ENCODE results near the gene PLCG2.
A peak's percentile ranks its signal among the peaks of the same experiment; 100 is the strongest.
"Not testable (repeated sequence)": the region's sequence is repeated elsewhere in the genome, so short reads cannot be mapped to it uniquely, and the experiment has no call there.

PLCG2 gene

DNA sequence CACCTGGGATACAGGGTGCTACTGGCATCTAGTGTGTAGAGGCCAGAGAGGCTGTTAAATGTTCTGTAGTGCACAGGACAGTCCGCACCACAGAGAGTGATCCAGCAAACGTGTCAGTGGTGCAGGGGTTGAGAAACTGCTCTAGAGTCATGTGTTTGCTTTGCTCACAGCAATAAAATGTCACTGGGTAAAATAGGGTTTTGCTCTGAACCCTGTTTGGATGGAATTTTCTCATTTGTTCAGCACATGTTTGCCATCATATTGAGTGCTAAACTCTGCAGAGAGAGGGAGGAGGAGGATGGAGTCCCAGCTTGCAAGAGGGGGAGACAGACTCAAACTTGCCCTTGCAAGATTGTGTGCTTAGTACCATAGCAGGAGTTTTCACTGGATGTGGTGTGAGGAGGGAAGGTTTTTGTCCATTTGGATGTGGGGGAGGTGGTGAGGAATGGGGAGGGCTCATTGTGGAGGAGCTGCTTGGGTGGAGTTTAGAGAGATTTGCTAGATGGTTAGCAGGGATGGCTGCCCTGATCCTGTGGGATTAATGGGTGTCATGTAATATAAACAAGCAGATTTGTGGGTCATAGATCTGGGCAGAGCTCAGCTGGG is 11.8 kb downstream of the PLCG2 start:
- DNase-seq: no peak

GRCh38 chr16:81792828-81793227 is 13.7 kb downstream of the PLCG2 start:
- DNase-seq: no peak

GRCh38 chr16:81795193-81795592 is 16.1 kb downstream of the PLCG2 start:
- no peak for DNase-seq

- peak; percentile 37 for DNase-seq
Observed at GRCh38 chr16:81796035-81796434, 16.9 kb downstream of the PLCG2 start.

- DNase-seq: no peak
Observed at GRCh38 chr16:81796583-81797346, 17.7 kb downstream of the PLCG2 start.

DNA sequence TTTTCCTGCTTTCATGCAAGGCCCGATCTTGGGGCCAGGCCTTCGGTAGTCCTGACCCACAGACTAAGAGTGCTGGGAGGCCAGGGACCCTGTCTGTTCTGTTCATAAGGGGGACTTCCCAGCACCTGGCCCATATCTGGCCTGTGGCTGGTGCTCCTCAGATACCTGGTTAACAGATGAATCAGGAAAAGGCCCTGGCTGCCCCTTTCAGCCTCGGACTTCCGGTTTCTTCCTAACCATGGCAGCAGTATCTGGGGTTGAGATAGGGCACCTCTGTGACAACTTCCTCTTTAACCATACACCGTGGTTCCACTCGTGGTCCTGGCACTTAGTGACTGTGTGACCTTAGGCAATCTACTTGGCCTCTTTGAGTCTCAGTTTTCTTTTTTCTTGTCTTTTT is 18.4 kb downstream of the PLCG2 start:
- DNase-seq: peak; percentile 23

DNA sequence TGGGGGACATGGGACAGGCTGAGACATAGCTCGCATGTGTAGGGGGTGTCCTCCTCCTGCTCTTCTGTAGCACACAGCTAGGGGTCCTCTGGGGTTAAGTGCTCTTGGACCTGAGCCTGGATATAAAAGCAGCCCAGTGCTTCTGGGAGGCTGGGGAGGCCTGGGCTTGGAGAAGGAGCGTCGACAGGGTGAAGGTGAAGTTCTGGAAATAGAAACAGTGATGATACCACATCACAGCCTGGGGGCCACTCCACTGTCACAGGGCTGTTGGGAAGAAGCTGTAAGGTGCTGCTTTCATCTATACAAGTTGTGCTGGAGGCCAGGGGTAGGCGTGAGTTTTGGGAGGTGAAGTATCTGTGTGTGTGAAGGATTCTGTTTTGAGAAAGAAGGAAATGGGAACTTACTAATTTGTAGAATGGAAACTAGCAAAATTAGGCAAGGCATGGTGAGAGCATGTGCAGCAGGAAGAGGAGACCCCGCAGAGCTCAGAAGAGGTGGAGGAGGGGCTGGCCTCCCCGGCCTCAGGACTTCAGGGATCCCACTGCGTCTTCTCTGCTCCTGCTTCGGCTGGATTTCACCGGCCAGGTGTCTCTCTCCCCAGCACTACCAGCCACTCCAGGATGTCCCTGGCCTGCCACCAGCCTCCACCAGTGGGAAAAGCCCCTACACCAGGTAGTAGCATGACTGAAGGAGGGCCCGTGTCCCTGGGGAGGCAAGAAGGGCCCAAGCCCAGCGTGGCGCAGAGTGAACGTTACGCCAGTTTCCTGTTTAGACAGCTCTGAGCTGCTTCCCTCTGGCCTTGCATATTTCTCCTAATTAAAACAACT is 19.4 kb downstream of the PLCG2 start:
- DNase-seq: peak; percentile 29

- DNase-seq: no peak
Observed at GRCh38 chr16:81799138-81799504, 20.0 kb downstream of the PLCG2 start.

- not testable (repeated sequence) for DNase-seq
Observed at GRCh38 chr16:81801724-81802123, 22.6 kb downstream of the PLCG2 start.

DNA sequence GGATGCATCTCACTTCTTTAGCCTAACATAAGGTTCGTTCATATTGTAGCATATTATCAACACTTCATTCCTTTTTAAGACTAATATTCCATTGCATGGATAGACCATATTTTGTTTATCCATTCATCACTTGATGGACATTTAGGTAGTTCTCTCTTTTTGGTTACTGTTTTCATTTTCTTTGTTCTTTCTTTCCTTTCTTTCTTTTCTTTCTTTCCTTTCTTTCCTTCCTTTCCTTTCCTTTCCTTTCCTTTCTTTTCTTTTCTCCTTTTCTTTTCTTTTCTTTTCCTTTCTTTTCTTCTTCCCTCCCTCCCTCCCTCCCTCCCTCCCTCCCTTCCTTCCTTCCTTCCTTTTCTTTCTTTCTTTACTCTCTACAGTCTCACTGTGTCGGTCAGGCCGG is 24.2 kb downstream of the PLCG2 start:
- DNase-seq: no peak

- no peak for DNase-seq
Observed at GRCh38 chr16:81804134-81804610, 25.1 kb downstream of the PLCG2 start.

GRCh38 chr16:81806696-81807095 is 27.6 kb downstream of the PLCG2 start:
- DNase-seq: no peak

DNA sequence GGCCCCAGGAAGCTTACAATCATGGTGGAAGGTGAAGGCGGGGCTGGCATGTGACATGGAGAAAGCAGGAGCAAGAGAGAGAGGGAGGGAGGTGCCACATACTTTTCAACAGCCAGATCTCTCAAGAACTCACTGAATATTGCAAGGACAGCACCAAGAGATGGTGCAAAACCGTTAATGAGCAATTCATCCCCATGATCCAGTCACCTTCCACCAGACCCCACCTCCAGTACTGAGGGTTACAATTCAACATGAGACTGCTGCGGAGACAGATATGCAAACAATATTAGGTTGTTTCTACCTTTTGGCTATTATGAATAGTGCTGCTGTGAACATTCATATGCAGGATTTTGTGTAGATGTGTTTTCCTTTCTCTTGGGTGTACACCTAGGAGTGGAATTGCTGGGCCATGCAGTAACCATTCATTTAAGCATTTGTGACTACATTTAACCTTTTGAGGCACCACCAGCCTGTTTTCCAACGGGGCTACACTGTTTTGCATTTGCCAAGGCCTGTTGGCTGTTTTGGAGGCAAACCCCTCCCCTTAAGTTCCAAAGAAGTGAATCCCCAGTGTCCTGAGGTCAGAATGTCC is 28.8 kb downstream of the PLCG2 start:
- no peak for DNase-seq

GRCh38 chr16:81808933-81809480 is 29.9 kb downstream of the PLCG2 start:
- no peak for DNase-seq

GRCh38 chr16:81809567-81809966 is 30.5 kb downstream of the PLCG2 start:
- no peak for DNase-seq

DNA sequence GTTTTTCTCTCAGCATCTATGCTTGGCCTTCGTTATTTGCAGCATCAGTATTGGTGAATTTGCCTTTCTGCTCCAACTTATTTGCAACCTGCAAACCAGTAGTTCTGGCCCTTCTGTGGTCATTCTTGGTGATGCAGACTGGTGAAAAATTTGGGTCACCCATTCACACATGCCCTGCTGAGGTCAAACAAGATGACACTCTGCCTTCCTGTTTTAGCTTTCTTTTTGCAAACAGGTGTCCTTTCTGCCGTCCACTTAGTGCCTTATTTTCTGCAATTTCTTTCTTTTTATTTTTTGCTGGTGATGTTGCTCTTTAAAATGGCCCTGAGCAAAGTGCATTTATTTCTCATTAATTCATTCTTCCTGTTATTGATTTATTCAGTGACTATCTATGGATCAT is 31.3 kb downstream of the PLCG2 start:
- no peak for DNase-seq

DNA sequence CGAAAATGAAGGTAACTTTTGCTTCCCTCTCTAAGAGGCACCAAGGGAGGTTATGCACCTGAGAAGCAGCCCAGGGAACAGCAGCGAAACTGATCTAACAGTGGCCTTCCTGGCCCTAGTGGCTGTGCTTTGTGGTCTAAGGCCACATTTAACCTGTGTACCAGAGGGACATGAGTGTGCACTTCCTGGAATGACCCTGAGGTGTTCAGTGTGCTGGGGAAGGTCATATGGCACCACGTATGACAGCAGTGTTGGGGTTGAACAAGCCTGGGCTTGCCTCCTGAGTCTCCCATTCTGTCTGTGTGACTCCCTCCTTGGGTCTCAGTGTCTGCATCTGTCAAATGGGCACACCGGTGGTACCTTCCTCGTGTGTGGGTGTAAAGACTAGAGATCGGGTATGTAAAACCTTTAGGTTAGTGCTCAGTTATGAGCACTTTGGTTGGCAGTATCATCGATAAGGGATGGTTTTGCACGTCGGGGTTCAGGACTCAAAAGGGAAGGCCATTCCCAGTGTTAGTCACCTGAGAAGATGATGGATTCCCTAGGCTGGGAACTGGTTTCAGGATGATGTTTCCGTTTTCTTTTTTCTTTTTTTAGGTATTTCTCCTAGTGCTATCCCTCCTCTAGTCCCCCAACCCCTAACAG is 31.9 kb downstream of the PLCG2 start:
- DNase-seq: no peak

GRCh38 chr16:81813648-81814047 is 34.6 kb downstream of the PLCG2 start:
- no peak for DNase-seq

GRCh38 chr16:81814751-81815428 is 35.8 kb downstream of the PLCG2 start:
- no peak for DNase-seq

DNA sequence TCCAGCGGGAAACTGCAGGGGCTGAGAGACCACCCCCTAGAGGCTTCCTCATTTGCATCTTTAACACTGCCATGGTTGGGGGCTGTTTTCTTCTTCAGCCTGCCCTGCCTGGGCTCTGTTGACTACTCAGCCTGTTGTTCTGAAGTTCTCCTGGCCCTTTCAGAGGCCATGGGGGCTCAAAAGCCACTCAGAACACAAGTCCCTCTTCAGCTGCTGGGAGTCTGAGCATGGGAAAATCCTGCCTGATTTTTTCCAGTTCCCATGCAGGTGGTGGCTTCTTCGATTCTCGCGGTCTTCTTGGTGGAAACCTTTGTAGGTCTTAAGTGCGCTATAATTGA is 36.3 kb downstream of the PLCG2 start:
- no peak for DNase-seq

GRCh38 chr16:81816351-81816750 is 37.3 kb downstream of the PLCG2 start:
- DNase-seq: no peak

- no peak for DNase-seq
Observed at GRCh38 chr16:81816793-81817210, 37.7 kb downstream of the PLCG2 start.

All from GDM1 (cell line).